D721Med (cell line): ENCODE measurements around the gene ANKRD44.

Experiments used
- DNase-seq: peaks from one replicate; pipeline ENCODE4 v3.0.0; 2011; ENCODE audit warnings: low spot score; ENCODE audit not compliant: insufficient read length
- FAIRE-seq: peaks from 2 replicates; lab custom pipeline; 2011; peaks lifted over from hg19 to GRCh38; lab: Jason Lieb, UNC
- TF ChIP-seq, protein P1 (sequence below): IDR thresholded peaks from 2 replicates; pipeline ENCODE4 v1.5.1; 2012; ENCODE audit warnings: mild to moderate bottlenecking, control low read depth; ENCODE audit not compliant: insufficient read depth; ENCODE audit errors: missing control alignments

ANKRD44 gene

DNA sequence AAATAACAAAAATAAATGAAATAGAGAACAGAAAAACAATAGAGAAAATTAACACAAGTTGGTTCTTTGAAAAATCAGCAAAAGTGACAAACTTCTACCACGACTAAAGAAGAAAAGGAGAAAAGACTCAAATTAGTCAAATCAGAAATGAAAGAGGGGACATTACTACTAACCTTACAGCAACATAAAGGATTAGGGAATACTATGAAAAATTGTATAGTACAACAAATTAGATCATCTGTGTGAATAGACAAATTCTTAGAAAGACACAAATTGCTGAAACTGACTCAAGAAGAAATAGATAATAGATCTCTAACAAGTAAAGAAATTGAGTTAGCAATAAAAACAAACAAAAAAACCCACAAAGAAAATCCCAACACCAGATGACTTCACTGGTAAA, 335.6 kb downstream of the ANKRD44 start:
- TF ChIP-seq, protein P1, sequence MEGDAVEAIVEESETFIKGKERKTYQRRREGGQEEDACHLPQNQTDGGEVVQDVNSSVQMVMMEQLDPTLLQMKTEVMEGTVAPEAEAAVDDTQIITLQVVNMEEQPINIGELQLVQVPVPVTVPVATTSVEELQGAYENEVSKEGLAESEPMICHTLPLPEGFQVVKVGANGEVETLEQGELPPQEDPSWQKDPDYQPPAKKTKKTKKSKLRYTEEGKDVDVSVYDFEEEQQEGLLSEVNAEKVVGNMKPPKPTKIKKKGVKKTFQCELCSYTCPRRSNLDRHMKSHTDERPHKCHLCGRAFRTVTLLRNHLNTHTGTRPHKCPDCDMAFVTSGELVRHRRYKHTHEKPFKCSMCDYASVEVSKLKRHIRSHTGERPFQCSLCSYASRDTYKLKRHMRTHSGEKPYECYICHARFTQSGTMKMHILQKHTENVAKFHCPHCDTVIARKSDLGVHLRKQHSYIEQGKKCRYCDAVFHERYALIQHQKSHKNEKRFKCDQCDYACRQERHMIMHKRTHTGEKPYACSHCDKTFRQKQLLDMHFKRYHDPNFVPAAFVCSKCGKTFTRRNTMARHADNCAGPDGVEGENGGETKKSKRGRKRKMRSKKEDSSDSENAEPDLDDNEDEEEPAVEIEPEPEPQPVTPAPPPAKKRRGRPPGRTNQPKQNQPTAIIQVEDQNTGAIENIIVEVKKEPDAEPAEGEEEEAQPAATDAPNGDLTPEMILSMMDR, result no peak
- no peak for FAIRE-seq

GRCh38 chr2:196971574-196972279, 338.9 kb downstream of the ANKRD44 start:
- TF ChIP-seq, protein P1, result no peak
- no peak for FAIRE-seq
- DNase-seq, result no peak

More for the DNA sequence above, 335.6 kb downstream of the ANKRD44 start:
- no peak for DNase-seq

DNA sequence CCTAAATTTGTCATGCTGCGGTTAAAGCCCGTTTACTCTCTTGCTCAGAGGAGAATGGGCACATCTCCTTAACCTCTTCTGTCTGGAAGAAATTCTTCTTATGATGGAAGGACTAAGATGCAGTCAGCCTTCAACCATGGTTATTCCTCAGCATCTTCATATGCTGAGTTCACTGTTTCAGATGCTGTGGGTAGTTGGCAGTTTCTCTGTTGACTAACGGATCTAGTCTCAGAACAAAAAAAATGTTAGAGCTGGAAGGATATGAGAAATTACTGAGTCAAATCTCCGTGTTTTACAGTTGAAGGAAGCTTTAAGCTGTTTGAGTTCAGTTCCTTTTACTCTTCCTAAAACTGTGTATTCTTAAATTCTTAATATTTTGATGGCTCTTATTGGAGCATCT, 340.5 kb downstream of the ANKRD44 start:
- no peak for FAIRE-seq
- DNase-seq, result no peak
- TF ChIP-seq, protein P1, result no peak

- DNase-seq, result no peak
- no peak for FAIRE-seq
- TF ChIP-seq, protein P1, result no peak
These were observed 342.1 kb downstream of the ANKRD44 start for GRCh38 chr2:196968516-196968915.

DNA sequence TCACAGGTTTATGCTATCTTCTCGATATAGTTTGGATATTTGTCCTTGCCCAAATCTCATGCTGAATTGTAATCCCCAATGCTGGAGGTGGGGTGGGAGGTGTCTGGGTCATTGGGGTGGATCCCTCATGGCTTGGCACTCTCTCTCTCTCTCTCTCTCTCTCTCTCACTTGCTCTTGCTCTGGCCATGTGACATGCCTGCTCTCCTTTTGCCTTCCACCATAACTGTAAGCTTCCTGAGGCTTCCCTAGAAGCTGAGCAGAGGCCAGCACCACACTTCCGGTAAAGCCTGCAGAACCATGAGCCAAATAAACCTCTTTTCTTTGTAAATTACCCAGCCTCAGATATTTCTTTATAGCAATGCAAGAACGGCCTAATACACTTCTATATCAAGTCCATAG, 342.8 kb downstream of the ANKRD44 start:
- TF ChIP-seq, protein P1, result no peak
- no peak for DNase-seq
- FAIRE-seq, result no peak

GRCh38 chr2:196967116-196967515, 343.5 kb downstream of the ANKRD44 start:
- FAIRE-seq, result no peak

GRCh38 chr2:196966061-196966460, 344.5 kb downstream of the ANKRD44 start:
- no peak for DNase-seq
- TF ChIP-seq, protein P1, result no peak
- no peak for FAIRE-seq

More at GRCh38 chr2:196967116-196967515, 343.5 kb downstream of the ANKRD44 start:
- no peak for DNase-seq
- TF ChIP-seq, protein P1, result no peak
